ENCODE results near the gene NFATC1.

The NFATC1 gene

GRCh38 chr18:79553154-79553553 lies 157.4 kb downstream of the NFATC1 start:
- DNase-seq (ENCODE audit: low spot score) = no peak
- Histone ChIP-seq H3K27ac (no peak overlapping the region), H3K4me3 (no peak overlapping the region)
- TF ChIP-seq, protein P1, sequence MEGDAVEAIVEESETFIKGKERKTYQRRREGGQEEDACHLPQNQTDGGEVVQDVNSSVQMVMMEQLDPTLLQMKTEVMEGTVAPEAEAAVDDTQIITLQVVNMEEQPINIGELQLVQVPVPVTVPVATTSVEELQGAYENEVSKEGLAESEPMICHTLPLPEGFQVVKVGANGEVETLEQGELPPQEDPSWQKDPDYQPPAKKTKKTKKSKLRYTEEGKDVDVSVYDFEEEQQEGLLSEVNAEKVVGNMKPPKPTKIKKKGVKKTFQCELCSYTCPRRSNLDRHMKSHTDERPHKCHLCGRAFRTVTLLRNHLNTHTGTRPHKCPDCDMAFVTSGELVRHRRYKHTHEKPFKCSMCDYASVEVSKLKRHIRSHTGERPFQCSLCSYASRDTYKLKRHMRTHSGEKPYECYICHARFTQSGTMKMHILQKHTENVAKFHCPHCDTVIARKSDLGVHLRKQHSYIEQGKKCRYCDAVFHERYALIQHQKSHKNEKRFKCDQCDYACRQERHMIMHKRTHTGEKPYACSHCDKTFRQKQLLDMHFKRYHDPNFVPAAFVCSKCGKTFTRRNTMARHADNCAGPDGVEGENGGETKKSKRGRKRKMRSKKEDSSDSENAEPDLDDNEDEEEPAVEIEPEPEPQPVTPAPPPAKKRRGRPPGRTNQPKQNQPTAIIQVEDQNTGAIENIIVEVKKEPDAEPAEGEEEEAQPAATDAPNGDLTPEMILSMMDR (IDR thresholded peaks at IDR 0.05) = no peak

GRCh38 chr18:79553696-79554095 lies 158.0 kb downstream of the NFATC1 start:
- H3K27ac ChIP-seq = no peak overlapping the region
- TF ChIP-seq, protein P1 (IDR thresholded peaks at IDR 0.05) = no peak
- DNase-seq (ENCODE audit: low spot score) = no peak
- no peak overlapping the region for H3K4me3 ChIP-seq

- no peak for DNase-seq (ENCODE audit: low spot score)
- TF ChIP-seq, protein P1 (IDR thresholded peaks at IDR 0.05) = no peak
- Histone ChIP-seq H3K27ac (no peak overlapping the region), H3K4me3 (no peak overlapping the region)
Measured at GRCh38 chr18:79554321-79554720, 158.6 kb downstream of the NFATC1 start.

GRCh38 chr18:79554945-79555645 lies 159.4 kb downstream of the NFATC1 start:
- Histone ChIP-seq H3K4me3 (no peak overlapping the region), H3K27ac (no peak overlapping the region)
- TF ChIP-seq, protein P1 (IDR thresholded peaks at IDR 0.05) = no peak
- no peak for DNase-seq (ENCODE audit: low spot score)

- DNase-seq (ENCODE audit: low spot score) = no peak
- TF ChIP-seq, protein P1 (IDR thresholded peaks at IDR 0.05) = no peak
- Histone ChIP-seq H3K4me3 (no peak overlapping the region), H3K27ac (no peak overlapping the region)
Measured at GRCh38 chr18:79555885-79556284, 160.2 kb downstream of the NFATC1 start.

DNA sequence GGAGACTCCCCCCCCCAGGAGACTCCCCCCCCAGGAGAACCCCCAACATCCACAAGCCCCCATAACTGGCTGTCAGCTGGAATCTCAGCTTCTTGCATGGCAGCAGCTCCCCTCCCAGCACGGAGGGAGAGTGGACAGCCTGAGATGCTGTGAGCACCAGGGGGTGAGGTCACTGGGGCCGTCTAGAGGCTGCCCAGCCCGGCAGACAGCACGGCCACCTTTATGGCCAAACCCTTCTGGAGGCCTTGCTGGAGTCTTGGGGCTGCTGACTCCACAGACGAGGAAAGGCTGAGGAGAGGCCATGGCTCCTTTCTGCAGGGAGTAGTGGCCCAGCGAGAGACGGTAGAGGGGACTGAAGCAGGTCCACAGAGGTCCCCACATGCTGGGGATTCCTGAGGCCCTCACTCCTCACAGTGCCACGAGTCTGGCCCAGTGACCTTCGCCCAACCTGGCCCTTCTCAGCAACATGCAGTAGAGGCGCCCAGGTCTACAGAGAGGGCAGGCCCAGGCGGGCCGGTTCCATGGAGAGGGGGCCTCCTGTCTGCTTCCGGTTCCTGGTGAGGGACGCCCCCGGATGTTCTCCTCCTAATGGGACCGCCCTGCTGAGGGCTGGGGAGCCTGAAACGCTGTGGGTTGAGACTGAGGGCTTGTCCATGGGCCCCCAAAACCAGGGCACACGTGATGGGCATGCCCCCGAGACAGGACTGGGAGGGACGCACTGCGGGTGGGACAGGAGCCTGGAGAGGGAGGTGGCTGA lies 161.3 kb downstream of the NFATC1 start:
- Histone ChIP-seq H3K27ac (no peak overlapping the region), H3K4me3 (no peak overlapping the region)
- no peak for DNase-seq (ENCODE audit: low spot score)
- TF ChIP-seq, protein P1 (IDR thresholded peaks at IDR 0.05) = no peak

Data from coronary artery (tissue), 2 donors.